OCI-M2 (cell line): Measurements from ENCODE around the gene SPAG5.

ENCODE experiments used
- DNase-seq: peaks from one replicate; lab custom pipeline; 2025; ENCODE audit not compliant: unreplicated experiment; lab: John Stamatoyannopoulos, UW

The SPAG5 gene

DNA sequence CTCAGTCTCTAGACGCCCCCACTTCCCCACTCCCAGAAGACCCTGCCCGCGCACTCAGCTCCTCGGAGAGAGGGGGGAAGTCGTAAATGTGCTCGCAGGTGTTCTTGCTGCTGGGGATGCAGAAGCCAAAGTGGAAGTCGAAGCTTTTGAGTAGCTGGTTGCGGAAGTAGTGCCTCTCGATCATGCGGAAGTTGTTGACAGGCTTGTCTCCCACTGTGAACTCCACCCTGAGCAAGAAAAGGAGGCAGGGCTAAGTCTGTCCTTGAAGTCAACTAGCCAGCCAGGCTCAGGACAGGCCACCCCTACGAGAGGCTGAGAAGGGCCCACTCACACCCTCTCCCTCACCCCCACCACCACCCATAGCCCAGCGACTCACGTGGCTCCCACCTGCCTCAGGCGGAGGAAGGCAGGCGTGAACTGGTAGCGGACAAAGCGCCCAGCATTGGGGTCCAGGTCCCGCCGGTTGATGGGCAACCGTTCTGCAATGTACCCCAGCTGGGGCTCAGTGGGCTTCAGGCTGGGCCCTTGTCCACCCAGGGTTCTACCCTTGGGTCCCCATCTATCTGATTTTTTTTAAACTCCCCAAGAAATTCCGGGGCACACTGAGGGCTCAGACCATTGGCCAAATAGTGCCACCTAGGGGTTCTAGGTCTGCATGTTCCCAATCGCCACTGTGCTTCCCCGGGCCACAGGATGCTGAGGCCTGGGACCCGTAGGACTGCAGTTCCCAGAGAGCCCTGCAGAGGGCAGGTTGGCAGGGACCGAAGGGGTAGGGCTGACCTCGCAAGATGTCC is 51.0 kb downstream of the SPAG5 start:
- DNase-seq: no peak

DNA sequence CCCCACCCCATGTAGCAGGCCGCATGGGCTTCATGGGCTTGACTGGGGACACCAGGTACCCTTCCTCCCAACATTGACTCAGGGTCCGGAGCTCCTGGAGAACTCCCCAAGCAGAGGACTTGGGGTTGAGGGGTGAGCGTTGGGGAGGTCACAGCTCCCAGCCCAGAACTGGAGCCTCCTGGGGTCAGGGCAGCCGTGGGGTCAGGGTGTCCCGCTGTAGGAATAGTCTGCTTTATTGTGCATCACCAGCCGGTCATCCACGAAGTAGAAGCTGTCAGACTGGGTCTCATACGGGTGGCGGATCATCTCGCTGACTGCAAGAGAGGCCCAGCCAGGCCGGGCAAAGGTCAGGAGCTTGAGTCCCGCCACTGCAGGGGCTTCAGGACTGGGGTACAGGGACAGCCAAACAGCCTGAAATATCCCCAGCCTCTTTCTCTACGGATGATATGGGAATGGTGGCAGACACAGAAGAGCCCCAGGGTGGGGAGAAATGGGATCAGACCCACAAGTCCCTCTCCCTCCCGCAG is 51.7 kb downstream of the SPAG5 start:
- no peak for DNase-seq

DNA sequence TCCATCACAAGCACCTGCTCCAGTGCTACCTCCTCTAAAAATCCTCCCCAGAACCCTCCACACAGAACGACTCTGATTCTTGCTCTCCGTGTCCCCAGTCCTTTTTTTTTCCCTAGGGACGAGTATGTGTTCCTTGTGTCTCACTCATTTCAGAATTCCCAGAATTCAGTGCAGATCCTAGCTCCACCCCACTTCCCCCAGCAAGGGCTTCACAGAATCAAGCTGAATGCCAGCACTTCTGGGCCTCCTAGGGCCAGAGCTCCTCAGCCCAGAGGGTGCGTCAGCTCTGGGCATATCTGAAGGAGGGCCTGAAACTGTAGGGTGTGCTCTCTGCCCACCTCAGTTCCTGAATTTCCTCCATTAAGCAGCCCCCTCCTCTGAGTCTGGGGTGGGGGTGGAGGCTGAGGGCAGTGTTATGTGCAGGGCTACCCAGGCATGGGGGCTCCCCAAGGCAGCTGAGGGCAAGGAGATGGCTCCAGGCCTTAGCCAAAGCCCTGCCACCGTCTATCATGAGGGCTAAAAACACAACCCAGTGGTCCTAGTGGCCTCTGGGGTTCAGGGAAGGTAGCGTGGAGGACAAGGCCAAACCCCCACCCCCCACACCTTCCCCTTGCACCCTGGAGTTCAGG is 52.9 kb downstream of the SPAG5 start:
- no peak for DNase-seq

- no peak for DNase-seq
Measured at GRCh38 chr17:28545141-28545503, 53.7 kb downstream of the SPAG5 start.

DNA sequence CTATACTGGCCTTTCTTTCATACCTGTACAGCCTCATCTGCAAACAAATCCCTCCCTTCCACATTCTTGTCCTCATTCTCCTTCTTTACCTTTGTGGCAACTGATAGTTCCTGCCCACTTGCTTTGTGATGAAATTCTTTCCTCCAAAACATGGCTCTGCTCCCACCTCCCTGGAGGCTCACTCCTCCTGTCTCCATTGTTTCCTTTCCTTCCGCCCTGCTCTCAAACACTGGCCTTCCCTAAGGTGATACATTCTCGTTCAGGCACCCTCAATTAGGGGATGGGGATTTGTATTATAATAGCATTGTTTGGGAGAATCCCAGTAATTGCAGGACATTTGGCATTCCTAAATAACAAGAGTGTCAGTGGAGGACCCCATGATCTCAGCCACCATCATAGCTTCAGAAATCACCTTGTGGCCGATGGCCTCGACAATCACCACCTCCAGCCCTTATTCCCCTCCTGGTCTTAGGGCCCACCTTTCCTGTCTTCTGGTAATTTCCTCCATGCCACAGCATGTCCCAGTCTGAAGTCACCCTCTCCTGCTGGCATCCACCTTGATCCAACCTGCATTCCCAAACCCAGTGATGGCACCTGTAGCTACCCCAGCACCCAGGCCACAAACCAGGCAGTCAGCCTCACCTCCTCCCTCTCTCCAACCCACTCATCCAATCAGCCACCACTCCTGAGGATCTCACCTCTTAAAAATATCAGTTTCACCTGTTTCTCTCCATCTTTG is 54.3 kb downstream of the SPAG5 start:
- no peak for DNase-seq

DNA sequence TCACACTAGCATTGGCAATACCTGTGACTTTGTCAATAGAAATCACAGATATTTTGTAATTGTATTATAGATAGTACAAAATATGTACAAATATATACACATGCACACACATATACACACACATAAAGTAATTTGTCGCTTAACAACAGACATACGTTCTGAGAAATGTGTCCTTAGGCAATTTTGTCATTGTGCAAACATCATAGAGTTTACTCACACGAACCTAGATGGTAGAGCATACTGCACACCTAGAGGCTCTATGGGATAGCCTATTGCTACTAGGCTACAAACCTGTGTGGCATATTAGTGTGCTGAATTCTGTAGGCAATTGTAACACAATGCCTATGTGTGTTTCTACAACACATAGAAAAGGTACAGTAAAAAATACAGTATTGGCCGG is 57.4 kb downstream of the SPAG5 start:
- DNase-seq: no peak

DNA sequence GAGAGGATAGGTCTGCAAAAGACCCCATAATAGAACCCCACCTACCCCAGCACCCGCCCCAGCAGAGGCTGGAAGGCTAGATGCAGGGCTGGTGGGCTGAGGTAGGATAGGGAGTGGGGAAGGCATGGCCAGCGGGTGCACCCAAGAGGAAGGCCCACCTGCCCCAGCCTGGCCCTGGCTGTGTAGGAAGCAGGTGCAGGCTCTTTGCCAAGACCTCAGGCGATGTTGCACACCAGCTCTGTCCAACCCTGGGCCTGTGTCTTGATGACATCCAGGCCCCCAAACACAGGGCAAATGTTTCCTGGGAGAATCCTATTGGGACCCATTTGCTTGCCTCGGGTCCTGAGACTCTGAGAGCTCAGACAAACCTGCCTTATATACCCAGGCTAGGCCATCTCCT is 58.6 kb downstream of the SPAG5 start:
- no peak for DNase-seq

- no peak for DNase-seq
Measured at GRCh38 chr17:28538296-28538895, 60.4 kb downstream of the SPAG5 start.

GRCh38 chr17:28537219-28537610 is 61.6 kb downstream of the SPAG5 start:
- no peak for DNase-seq

DNA sequence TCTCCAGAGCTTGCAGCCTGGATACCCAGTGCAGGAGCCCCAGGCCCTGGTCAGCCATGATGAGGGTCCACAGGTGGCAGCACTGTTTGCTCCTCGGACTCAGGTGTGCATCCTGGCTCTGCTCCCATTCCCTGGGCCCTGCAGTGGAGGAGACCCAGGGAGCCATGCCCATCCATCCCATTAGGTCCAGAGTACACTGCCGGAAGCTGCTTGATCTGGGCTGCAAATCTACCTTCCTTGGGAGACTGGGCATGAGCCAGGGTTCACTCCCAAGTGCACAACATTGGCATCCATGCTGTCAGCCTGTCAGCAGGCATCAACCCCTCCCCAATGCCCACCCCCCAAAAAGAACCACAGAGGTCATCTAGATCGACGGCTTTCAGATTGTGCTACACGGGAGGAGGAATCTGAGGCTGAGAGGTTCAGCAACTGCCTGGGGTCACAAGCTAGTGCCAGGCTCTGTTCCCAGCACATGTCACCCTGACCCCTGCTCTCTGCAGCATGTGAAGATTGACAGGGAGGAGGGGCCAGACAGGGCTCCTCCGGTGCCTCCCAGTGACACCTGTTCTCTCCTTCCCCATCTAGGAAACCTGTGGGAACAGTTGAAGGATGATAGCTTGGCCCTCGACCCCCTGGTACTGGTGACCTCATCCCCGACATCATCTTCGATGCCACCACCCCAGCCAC is 62.1 kb downstream of the SPAG5 start:
- DNase-seq: no peak

DNA sequence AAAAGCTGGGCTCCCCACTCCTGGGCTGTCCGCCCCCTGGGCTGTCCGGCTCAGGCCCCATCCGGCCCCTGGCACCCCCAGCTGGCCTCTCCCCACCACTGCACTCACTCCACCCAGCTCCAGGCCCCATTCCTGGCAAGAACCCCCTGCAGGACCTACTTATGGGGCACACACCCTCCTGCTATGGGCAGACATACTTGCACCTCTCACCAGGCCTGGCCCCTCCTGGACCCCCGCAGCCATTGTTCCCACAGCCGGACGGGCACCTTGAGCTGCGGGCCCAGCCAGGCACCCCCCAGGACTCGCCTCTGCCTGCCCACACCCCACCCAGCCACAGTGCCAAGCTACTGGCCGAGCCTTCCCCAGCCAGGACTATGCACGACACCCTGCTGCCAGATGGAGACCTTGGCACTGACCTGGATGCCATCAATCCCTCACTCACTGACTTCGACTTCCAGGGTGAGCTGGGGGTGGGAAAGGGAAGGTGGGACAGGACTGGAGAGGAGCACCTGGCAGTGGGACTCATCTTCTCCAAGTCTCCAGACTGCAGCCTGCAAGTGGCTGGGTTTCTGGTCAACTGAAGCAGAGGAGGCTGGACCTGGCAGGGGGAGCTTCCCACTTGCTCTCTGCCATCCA is 64.0 kb downstream of the SPAG5 start:
- DNase-seq: no peak

DNA sequence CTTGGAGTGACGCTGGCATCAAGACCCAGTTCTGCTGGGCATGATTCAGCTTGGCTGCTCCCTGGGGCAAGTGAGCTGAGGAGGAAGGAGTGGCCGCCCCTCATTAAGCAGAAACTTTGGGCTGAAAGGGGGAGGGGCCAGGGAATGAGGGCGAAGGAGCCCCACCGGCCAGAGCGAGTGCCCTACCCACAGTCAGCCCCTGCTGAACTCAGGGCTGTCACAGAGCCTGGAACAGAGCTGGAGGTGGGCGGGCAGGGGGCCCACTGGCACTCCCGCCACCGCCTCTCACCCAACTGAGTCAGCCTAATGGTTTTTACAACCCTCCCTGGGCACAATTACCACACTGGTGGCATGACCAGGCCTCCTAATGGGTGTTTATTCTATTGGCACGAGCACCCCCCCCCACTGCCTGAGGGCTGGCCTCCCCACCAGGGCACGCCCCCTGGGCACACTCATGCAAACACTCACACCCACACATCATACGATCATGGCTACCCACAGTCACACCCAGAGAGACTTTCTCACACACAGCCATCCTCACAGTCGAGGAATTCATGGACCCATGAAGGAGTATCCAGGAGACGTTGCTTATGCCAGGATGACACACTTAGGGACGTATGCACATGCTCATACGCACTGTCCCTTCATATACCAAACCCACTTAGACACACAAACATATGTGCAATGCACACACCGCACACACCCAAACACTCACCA is 65.6 kb downstream of the SPAG5 start:
- no peak for DNase-seq

DNA sequence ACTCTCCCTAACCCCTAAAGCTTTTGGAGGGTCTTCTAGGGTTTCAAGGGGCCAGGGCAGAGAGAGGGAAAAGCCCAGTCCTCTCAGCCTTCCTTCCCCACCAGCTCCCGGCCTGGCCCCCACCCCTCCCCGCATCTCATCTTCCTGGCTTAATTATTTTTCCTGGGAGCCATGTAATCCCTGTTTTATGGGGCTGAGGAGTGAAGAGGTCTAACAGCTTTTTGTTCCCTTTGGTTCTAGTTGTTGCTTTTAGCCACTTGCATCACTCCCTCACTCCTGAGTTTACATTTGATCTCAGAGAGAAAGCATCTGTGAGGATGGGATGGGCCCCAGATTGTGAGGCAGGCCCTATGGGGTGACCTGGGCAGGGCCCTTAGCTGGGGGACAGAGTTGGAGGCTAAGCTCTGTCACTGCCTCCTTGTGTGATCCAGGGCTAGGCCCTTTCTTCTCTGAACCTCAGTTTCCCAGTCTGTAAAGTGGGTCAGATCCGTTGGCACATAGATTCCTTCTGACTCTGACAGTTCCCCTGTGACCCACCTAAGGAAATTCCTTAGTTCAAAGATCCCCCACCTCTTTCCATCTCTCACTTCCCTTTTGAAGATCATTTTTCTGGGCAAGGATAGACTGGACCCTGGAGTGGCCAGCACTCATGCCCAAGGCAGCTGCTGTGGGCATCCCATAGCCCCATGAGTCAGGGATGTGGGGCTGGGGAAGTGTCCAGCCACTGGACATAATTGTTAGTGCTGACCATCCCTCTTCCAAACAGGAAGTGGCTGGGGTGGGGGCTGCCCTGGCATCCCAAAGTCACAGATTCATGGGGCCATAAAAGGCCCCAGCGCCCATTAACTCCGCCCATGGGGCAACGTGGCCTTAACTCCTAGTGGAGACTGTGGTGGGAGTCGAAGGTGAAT is 66.5 kb downstream of the SPAG5 start:
- no peak for DNase-seq

DNA sequence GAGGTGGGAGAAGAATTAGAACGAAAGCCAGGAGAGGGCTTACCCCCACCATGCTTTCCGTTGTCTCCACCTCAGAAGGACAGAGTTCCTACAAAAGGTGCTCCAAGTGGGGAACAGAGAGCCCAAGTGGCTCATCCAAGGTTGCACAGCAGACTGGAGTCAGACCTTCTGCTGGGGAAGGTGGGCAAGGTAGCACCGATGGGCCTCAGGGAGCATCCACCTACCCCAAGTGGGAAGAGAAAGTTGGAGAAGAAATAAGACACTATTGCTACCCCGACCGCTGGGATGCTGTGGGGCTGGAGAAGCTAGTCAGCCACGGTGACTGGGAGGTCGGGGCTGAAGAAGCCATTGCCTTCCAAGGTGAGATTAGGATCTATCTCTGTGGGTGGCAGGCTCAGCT is 67.9 kb downstream of the SPAG5 start:
- DNase-seq: no peak

- no peak for DNase-seq
Measured at GRCh38 chr17:28530250-28530649, 68.6 kb downstream of the SPAG5 start.

DNA sequence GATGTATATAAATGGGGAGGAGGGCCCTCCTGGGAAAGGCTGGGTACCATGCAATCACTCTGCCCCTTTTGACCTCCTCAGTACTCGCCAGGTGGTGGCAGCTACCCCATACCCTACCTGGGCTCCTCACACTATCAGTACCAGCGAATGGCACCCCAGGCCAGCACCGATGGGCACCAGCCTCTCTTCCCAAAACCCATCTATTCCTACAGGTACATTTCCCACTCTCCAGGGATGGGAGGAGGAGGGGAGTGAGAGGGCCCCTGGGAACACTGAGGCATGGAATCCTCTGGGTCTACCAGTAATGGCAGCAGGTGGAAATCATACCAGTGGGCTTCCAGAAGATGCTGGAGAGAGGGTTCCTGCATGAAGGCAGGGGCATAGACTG is 69.8 kb downstream of the SPAG5 start:
- no peak for DNase-seq

- DNase-seq: no peak
Measured at GRCh38 chr17:28528327-28529012, 70.4 kb downstream of the SPAG5 start.

- DNase-seq: no peak
Measured at GRCh38 chr17:28527859-28528258, 71.0 kb downstream of the SPAG5 start.
